ENCODE measurements around the gene ANKRD13A.

ANKRD13A gene

DNA sequence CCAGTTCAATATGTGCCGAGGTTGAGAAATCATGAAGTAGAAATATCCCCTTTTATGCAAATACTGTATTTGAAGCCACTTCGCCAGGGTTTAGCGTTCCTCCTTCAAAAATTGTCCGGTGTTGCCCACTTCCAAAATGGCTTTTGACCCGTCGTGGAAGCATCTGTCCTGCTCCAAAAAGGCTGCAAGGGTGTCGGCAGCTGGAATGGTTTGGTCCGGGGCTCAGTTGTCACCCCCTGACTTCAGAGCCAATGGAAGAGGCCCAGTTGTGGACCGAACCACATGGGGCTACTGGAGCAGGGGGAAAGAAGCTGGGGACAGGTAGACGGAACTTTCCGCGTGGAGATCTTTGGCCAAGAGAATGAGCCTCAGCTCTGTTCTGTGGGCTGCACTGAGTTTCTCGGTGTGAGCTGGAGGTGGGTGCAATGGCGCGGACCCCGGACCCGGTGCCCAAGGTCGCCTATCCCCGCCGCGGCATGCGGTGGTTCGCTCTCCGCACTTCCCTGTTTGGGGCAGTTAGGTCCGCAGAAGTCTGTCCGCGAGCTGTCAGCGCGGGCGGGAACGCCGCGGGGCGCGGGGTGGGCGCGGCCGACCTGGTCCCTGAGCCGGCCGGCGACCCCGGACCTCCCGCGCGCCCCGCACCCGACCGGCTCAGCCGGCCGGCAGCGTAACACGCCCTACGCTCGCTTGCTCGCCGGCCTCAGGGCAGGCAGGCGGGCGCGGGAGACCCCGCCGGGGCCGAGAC is at the start of gene ANKRD13A:
Gene ANKRD13A, plus strand, starts transcription at position 527 of the 745 bp plus-strand sequence. CDS start 259 bp downstream, outside the sequence.
- peak; percentile 90 for DNase-seq

DNA sequence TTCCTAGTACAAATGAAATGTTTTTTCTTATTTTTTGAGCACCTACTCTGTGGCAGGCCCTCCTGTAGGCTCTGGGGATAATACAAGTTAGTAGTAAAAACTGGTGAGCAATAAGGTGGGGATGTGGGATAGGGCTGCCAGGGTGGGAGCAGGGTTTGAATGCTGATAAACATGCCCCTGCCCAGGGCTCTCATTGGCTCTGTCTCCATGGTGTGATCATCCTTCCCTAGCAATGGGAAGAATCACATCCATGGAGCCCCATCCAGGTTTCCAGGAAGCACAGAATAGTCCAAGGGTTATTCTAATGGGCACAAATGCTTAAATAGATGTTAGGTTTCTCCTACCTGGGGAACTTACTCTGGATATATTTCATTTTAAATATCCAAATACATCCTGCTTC is 48.6 kb upstream of the ANKRD13A start:
- DNase-seq: no peak

DNA sequence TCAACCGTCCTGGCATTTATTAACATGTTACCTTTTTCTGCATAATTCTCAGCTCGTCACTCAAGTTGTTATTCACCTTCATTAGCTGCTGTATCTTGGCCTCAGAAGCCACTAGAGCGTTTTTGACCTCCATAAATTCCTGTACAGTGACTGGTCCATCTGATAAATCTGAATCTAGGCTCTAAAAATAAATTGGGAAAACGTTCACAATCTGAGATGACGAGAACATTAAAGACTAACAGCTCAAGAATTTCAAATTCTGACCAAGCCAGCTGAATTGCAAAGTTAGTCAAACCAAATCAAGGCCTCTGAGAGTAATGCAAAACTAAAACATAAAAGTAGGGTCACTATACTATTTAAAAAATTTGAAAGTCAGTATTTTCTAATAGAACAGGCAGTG is 48.1 kb upstream of the ANKRD13A start:
- DNase-seq: no peak

DNA sequence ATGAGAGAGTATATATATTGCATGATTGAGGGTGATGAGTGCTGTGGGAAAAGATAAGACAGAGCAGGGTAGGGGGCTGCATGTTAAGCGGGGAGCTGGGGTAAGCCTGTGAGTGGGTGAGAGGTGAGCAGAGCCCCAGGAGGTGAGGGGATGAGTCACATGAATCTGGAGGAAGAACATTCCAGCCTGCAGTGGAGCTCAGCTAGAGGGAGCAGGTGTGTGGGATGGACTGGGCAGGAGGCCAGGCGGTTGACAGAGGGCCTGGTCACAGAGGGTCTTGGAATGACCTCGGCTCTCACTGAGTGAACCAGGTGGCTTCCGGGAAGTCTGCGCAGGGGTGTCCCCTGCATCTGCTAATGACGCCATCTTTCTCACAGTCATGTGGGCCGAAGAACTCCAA is 47.5 kb upstream of the ANKRD13A start:
- no peak for DNase-seq

DNA sequence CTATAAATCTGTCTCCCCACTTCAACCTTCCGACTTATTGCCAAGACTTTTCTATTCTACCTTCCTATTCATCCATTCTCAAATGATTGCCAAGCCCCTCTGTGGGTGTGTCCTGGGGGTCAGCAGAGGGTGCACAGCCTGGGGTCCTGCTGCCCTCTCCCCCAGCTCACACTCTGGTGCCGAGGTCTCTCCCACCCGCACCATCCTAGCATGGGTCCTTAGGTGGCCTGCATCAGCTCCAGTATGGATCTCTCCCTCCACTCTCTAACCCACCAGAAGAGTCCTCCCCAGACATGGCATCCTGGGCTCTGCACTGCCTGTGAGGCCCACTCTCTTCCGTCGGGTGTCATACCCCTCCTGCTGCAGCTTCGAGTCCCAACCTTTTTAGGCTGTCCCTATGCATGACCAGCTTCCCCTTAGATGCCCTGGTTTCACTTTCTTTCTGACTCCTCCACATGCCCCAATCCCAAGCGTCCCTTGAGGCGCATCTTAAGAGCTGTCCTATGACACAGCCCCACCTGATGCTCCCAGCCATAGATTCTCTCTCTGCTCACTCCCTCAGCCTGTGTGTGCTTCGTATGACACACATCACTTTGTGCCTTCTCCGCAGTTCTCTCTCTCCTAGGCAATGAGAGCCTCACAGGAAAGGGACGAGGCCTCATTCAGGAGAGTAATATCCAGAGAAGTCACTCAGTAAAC is 46.9 kb upstream of the ANKRD13A start:
- DNase-seq: no peak

DNA sequence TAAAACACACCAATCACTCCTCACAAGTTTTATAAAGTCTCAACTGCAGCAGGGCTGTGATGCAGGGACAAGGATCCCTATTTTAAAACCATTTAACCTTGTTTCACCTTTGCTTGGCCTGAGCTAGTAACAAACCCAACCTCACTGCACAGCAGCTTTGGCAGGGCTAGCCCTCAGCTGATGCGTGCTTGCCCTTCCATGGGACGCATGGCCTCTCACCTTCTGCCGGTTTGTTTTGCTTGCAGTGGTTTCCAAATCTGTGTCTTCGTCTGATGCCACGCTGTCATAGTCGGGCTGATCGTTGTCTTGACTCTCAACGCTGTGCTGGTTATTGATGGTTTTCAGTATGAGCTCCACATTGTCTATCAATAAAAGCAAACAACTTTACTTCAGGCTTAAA is 46.4 kb upstream of the ANKRD13A start:
- DNase-seq: no peak

DNA sequence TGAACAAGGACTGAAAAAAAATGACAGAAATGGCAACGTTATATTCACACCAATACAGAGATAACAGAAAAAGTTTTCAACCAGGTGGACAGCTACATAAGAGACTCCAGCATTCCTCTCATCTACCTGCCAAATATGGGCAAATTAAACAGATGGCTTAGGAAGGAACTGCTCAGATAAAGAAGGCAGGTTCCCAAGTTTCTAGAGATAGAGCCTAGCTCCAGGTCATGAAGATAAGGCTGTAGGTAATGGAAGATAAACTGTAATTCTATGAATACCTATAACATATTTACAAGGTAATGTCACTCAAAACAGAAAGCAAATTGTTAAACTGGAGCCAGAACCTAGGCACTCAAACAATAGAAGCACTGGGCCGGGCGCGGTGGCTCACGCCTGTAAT is 45.6 kb upstream of the ANKRD13A start:
- DNase-seq: no peak

DNA sequence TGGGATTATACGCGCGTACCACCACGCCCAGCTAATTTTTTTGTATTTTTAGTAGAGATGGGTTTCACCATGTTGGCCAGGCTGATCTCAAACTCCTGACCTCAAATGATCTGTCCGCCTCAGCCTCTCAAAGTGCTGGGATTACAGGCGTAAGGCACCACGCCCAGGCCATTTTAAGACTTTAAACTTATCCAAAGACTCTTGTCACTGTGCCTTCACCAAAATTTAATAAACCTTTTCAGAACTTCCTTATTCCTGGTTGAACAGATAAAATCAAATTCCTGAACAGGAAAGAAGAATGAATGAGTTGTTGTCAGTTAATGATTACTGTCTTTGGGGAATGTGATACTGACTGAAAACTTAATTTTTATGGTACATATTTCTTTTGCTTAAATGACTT is 40.9 kb upstream of the ANKRD13A start:
- DNase-seq: no peak

DNA sequence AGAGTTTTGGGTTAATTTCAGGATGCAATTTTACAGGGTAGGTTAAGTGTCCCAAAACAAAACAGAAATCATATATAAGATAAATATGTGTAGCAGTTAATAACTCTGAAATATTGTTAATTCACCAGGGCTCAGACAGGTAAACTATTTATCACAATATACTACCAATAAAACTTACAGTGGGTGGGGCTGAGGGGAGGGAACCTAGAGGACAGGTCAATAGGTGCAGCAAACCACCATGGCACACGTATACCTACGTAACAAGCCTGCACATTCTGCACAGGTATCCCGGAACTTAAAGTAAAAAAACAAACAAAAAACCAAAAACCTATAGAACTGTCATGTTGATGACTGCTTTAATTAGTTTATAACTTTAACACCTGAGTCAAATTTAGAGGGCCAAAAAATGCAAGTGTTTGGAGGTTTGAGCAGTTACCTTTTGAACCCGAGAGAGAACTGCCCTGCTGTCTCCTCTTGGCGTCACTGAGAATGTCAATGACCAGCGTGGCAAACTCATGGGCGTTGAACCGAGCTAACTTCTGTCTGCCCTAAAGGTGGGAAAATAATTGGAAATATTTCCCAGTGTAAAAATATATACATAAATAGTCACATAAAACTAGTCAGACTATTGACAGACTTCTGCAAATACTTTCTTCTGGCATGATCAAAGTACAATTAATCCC is 39.7 kb upstream of the ANKRD13A start:
- DNase-seq: no peak

DNA sequence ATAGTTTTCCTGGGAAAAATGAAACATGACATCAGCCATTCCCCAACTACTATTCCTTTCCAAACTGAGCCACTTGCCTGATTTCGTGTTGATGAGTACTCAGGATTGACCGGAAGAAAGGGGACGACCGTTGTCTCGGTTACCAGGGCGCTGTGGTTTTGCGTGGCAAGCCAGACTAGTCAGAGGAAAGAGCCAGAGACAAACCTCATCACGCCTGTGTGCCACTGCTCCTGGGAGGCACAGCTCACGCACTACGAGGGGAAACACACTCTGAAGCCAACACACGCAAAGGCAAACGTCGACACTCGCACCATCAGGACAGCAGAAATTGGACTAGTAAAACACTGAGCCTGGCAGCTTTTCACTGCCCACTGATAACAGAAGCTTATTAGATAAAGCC is 38.0 kb upstream of the ANKRD13A start:
- DNase-seq: no peak

DNA sequence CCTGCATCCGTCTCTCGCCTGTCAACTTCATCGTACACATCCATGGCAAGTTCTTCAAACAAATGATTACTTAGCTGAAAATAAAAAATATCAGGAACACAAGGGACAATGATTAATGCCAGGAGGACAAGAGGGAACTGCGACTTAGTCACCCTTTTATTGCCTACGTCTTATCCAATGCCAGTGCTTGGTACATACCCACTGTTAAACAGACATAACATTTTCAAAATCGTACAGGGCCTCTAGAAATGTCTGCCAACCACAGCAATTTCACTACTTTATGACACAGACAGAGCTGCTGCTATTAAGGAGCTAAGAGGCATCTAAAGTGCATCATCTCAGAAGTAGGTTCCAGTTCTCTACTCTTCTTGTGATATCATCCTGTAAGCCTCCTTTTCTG is 37.6 kb upstream of the ANKRD13A start:
- no peak for DNase-seq

DNA sequence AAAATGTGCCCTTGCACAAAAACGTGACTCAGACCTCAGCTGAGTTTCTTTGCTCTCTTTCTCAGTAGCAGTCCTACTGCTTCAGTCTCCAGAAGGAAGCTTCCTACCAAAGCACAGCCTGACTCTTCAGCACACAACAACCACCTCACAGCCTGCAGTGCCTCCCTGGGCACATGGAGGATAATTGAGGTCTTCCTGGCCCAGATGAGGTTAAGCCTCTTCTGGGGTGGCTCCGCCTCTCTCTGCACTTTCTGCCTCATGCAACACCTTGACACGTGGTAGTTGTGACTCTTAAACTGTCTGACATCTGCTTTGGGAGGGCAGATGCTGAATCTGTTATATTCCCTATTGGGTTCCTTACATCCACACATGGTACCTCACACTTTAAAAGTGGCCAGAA is 36.8 kb upstream of the ANKRD13A start:
- no peak for DNase-seq

DNA sequence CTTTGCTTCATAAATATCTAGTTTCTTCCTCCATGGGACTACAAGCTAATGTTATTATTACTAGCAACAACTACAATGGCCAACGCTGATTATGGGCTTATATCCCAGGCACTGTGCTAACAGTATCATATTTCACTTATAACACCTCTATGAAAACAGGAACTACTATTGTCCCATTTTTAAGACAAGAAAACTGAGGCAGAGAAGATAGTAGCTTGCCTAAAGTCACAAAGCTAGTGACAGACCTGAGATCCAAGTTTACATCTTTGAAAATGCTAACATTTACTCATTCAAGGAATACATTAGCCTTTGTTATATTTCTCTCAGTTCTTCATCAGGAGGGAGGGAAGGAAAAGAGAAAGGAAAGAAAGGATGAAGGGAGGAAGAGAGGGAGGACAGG is 35.9 kb upstream of the ANKRD13A start:
- DNase-seq: no peak

DNA sequence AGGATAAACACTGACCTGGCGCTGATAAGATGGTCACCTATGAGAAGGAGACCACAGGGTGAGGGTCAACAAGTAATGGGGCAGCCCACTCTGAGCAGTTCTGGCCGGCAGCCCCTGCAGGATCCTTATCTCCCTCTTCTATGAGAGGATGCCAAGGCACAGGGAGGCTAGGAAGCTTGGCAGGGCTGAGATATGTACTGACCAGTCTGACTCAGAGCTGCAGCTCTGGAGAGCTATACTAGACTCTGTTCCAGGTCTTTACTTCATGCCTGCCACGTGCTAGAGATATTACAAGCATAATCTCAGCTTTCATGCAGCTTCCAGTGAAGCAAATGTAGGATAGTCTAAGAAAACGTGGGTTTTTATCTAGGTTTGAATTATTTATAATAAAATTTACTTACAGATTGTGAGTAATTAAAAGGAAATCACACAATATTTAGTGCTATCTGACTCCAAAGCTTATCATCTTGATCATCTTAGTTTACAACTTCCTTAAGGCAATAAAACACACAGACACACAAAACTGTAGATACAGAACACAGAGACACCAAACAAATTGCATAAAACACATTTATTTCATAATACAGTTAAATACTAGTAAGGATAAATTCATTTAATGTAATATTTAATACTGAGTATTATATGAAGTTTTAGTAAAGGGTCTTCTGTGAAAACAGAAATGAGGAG is 35.3 kb upstream of the ANKRD13A start:
- no peak for DNase-seq

DNA sequence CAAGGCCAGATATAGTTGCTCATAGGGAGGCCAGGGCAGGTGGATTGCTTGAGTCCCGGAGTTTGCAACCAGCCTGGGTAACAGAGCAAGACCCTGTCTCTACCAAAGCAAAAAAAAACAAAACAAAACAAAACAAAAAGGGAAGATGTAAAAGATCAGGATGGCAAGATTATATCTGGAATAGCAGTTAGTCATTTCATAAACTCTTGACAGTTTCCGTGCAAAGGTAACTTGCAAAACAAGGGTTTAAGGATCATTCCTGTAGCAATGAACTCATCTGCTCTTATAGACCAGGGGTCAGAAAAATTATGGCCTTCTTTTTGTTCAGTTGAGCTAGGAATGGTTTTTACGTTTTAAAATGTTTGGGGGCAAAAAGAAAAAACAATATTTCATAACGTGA is 32.7 kb upstream of the ANKRD13A start:
- DNase-seq: no peak

DNA sequence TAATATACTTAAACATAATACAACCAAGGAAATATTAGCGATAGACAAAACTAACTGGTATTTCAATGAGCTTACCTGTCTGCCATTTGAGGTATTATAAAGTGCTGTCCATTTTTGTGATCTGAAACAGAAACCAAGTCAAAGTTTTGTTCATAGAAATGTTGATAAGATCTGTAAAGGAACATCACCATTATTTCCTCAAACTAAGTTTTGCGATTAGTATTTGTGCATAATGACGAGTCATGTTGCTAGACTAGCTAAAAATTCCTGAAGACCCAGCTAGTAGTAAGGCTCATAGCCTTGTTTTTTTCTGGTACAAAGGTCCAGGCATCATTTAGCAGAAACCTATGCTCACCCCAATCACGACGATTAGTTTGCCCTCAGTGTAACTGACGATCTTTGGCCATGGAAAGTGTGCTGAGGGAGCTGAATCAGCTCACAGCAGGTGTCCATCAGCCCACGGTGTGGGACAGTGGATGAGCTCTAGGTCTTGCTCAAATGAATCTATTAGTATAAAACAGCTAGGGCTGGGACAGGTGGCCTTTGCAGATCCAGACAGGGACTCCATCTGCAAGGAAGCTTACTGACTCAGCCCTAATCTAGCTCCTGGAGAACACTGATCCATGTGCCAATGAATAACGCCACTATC is 31.7 kb upstream of the ANKRD13A start:
- no peak for DNase-seq

DNA sequence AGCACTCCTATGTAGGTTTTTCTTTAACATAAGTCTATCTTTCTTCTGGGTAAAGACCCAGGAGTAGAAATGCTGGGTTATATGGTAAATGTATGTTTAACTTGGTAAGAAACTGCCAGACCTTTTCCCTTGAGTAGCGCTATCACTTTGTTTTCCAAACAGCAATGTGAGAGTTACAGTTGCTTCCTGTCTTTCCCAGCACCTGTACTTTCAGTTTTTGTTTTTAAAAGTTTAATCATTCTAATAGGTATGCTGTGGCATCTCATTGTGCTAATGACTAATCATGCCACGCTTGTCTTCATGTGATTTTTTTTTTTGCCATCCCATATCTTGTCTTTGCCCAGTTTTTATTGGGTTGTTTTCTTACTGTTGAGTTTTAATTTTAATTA is 31.2 kb upstream of the ANKRD13A start:
- no peak for DNase-seq

DNA sequence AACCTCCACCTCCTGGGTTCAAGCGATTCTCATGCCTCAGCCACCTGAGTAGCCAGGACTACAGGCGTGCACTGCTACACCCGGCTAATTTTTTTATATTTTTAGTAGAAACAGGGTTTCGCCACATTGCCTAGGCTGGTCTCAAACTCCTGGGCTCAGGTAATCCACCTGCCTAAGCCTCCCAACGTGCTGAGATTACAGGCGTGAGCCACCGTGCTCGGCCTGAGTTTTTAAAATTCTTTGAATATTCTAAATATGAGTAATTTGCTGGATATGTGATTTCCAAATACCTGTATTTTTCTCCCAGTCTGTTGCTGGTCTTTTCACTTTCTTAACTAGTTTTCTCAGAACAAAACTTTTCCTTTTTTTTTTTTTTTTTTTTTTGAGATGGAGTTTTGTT is 30.4 kb upstream of the ANKRD13A start:
- DNase-seq: no peak

DNA sequence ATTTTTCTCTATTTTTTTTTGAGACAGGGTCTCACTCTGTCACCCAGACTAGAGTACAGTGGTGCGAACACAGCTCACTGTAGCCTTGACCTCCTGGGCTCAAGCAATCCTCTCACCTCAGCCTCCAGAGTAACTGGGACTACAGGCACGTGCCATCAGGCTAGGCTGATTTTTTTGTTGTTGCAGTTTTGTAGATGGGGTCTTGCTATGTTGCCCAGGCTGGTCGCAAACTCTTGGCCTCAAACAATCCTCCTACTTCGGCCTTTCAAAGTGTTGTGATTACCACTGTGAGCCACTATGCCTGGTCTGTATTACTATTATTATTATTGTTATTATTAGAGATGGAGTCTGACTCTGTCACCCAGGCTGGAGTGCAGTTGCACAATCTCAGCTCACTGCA is 26.4 kb upstream of the ANKRD13A start:
- no peak for DNase-seq

DNA sequence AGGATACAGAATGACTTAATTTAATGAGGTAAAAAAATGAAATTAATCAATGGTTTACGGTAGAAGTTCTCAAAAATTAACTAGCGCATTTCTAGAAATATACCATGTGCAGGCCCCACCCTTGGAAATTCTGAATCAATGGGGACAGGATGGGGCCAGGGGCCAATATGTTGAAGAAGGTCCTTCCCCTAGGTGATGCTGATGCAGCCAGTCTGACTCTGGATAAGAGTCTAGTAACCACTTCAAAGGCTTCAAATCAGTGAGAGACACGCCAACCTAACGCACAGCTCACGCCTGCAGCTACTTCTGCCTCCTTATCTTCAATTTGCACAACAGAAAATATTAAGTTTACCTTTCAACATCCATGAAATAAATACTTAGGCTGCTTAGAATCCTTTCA is 17.9 kb upstream of the ANKRD13A start:
- DNase-seq: no peak

DNA sequence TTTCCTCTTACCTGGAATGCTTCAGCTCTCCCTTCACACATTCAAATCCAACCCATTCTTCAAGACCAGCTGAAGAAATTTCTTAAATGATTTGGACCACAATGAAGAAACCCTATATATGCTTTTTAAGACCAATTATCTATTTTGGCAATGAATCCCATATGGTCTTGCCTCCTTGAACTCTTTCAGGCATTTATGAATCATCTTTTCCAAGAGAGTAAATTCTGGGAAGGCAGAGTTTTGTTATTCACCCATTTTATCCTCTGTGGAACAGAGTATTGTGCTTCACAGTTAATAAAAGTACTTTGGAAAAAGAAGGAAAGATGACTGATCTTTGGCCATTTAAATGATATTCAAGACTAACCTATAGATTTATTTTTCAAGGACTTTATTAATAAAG is 17.0 kb upstream of the ANKRD13A start:
- no peak for DNase-seq

DNA sequence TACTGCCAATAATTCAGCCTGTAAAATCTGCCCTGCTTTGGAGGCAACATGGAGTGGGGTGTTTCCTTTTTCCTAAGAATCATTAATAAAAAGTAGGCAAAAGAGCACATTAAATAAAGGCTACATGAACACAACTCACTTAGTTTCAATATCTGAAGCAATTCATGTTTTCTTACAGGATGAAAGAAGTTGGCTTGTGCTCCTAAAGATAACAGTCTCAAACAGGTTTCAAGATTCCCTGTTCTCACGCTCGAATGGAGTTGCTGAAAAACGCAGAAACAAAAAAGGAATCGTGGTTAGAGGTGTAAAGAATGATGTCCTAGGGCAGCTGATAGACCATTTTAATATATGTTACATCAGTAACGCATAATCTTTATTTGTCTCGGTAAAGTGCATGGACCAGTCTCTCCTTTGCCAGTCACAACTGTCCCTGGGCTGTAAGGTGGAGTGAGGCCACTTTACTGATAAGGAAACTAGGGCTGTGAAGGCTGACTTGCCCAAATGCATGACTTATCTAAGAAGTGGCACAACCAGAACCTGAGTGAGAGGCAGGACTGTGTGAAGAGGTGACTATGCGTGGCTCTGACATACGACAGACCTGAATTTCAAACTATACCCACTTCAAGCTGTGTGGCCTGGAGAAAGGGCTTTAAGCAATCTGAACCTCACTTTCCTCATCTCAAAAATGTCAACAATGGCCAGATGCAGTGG is 15.6 kb upstream of the ANKRD13A start:
- no peak for DNase-seq
